ENCODE results near the gene UTP11.

DNA sequence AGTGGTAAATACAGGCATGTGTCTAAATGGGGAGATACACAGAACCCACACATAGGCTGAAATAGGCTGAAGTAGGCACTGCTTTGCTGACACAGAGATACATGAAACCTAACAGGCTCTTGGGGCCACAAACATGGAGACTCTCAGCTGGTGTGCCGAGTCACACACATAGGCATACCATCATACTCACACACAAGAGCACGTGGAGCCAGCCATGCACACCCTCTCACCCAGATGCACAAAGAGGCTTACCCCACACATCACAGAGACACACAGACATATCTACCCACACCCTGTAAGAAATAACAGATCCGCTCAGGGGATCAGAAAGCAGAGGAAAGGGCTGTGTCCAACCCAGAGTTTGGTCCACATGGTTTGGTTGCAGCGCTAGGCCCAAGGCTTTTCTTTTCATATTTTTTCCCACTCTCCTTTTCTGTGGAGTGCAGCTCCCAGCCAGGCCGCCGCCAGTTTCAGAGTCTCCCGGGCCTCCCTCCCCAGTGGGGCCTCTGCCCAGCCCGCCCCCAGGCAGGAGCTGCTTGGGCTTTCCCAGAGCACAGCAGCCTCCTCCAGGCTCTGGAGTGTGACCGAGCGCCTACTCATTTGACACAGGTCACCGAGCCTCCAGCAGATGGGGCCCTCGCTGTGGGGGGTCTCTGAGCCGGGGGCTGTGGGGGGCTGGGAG, 38.0 kb downstream of the UTP11 start:
- no peak for TF ChIP-seq POLR2A (IDR thresholded peaks at IDR 0.05; ENCODE audit: low read length)
- no peak for TF ChIP-seq GATA1 (IDR thresholded peaks at IDR 0.05; ENCODE audit: low read depth, low read length)

Data from erythroblast (primary cell).